GM21529 (cell line): Measurements from ENCODE around the gene SLC17A9.
A peak's percentile ranks its signal among the peaks of the same experiment; 100 is the strongest.

Experiments used
- ATAC-seq: cut with Tn5 transposase; IDR thresholded peaks from one replicate; pipeline ENCODE4 v1.9.1; 2021; ENCODE audit not compliant: unreplicated experiment

SLC17A9 gene

DNA sequence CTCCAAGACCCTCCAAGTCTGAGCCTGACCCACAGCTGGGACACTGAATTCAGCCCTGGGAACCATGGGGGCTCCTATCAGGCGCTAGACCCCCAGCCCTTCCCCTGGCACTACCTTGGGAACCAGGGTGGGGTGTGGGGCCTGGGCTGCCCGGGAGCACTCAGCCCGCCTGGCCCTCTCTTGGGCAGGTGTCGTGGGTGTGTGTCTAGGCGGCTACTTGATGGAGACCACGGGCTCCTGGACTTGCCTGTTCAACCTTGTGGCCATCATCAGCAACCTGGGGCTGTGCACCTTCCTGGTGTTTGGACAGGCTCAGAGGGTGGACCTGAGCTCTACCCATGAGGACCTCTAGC, 14.6 kb downstream of the SLC17A9 start:
- no peak for ATAC-seq

DNA sequence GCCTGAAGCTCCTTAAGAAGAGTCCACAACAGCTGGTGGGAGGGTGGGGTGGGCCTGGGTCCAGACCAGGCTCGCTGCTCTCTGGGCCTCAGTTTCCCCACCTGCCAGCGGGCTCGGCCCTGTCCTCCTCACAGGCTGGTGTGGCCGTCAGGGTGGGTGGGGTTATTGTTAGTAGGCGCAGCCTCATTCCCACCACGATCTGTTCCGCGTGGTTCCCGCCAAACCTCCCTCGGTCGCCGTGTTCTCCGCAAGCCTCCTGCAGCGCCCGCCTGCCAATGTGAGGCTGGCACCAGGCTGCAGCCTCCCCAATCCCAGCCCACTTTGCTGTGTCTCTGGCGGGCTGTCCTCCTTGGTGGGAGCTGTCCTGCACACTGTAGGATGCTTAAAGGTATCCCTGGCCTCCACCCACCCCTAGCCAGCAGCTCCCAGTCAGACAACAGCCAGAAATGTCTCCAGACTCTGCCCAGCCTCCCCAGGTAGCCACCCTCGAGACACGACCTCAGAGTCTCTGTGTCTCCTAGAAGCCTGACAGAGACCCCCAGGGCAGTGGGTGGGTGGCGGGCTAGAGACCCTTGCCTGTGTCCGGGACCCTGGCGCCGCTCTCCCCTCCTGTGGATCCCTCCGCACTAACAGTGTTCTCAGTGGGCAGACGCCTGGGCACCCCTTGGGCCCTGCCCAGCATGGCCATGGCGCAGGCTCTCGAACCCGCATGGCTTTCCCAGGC, 15.3 kb downstream of the SLC17A9 start:
- ATAC-seq: no peak

DNA sequence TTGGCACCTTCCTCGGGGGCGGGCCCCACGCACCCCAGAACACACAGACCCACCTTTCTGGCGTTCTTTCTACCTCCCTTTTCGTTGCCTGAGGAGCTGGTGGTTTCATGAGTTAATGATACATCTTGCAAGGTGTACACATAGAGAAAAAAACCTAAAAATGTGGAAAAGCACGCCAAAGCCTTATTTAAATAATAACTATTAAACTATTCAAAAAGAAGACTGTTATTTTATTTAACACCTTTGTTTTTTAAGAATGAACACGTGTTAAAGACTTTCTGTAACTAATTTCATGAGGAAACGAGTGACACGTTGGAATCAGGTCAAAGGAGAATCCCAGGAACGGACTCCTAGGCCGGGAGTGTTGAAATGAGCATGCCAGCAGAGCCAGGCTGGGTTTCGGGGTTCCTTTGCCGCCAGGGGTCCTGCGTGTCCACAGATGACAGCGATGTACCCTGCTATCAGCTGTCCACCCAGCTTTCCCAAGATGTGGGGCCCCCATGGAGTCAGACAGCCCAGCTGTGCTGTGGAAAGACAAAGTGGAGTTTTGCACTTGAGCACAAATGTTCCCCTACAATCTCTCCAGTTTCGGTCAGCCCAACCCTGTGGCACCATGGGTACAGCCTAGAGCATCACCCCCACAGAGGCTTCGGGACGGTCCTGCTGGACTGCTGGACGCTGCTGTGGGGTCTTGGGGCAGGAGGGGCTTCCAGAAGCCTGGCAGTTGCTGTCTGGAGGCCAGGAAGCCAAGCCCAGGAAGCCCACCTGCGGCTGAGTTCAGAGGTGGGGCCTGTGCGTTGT, 16.1 kb downstream of the SLC17A9 start:
- ATAC-seq: no peak

DNA sequence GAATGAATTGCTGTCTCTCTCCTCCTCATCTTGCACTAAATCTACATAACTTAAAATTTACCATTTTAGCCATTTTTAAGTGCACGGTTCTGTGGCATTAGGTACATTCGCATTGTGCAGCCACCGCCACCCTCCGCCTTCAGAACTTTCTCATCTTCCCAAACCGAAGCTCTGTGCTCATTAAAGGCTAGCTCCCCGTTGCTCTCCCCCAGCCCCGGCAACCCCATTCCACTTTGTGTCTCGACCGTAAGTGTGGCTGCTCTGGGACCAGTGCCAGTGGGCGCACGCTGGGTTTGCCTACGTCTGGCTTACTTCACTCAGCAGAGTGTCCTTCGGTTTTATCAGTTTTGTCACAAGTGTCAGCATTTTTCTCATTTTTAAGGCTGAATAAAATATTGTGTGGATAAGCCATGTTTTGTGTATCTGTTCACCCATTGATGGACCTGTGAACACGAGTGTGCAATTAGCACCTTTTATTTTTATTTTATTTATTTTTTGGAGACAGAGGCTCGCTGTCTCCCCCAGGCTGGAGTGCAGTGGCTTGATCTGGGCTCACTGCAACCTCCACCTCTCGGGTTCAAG, 16.8 kb downstream of the SLC17A9 start:
- no peak for ATAC-seq

DNA sequence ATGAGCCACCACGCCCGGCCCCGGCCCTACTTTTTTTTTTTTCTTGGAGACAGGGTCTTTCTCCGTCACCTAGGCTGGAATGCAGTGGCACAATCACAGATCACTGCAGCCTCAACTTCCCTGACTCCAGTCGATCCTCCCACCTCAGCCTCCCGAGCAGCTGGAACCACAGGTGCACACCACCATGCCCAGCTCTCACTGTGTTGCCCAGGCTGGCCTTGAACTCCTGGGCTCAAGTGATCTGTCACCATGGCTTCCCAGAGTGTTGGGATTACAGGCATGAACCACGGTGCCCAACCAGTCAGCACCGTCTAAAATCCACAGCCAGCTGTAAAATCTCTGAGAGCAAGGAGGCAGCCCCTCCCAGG, 17.4 kb downstream of the SLC17A9 start:
- ATAC-seq: no peak

DNA sequence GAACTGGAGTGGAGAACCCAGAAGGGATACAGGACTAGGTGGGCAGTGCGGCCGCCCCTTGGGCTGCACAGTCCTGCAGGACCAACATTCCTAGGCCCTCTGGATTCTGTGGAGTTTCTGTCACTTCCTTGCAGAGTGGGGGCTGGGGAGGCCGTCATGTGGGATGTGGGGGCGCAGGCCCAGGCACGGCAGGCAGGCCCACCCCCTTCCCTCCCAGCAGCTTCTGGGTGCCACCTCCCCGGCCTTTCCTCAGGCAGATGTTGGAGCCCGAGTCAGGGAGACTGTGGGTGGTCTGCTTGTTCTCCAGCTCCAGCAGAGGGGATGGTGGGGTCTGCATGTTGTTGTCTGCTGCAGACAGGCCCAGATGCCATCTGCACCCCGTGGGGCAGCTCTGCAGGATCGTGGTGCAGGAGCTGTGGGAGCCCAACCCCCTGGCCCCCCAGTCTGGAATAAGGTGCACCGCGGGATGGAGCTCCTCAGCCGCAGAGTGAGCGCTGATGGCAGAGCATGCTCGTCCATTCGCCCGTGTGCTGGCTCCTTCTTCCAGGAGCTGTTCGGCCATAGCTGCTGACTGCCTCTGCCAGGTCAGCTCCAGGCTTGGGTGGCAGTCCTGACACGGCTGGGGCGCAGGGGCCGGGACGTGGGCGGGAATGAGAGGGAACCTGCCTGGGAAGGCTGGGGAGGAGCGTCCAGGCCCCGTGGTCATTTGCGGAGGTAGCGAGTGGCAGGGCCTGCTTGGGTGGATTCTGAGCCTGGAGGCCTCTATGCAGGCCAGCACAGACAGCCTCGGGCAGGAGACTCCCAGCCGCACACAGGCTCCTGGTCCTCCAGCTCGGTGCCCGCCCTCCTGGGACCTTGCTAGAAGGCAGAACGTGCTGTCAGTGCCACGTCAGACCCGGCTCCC, 18.1 kb downstream of the SLC17A9 start:
- no peak for ATAC-seq

DNA sequence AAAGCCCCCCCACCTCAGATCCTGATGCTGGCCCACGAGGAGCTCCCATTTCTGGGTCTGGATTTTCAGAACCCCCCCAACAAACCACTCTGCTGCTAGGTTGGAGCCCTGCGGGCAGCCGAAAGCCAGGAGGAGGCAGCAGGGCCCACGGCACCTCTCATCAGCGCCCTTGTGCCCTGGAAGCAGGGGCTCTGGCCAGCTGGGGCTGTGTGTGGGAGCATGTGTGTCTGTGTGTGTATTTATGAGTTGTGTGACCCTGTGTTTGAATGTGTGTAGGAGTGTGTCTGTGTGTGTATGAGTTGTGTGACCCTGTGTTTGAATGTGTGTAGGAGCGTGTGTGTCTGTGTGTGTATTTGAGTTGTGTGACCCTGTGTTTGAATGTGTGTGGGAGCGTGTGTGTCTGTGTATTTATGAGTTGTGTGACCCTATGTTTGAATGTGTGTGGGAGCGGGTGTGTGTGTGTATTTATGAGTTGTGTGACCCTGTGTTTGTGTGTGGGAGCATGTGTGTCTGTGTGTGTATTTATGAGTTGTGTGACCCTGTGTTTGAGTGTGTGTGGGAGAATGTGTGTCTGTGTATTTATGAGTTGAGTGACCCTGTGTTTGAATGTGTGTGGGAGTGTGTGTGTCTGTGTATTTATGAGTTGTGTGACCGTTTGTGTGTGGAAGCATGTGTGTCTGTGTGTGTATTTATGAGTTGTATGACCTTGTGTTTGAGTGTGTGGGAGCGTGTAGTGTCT, 18.9 kb downstream of the SLC17A9 start:
- ATAC-seq: no peak

DNA sequence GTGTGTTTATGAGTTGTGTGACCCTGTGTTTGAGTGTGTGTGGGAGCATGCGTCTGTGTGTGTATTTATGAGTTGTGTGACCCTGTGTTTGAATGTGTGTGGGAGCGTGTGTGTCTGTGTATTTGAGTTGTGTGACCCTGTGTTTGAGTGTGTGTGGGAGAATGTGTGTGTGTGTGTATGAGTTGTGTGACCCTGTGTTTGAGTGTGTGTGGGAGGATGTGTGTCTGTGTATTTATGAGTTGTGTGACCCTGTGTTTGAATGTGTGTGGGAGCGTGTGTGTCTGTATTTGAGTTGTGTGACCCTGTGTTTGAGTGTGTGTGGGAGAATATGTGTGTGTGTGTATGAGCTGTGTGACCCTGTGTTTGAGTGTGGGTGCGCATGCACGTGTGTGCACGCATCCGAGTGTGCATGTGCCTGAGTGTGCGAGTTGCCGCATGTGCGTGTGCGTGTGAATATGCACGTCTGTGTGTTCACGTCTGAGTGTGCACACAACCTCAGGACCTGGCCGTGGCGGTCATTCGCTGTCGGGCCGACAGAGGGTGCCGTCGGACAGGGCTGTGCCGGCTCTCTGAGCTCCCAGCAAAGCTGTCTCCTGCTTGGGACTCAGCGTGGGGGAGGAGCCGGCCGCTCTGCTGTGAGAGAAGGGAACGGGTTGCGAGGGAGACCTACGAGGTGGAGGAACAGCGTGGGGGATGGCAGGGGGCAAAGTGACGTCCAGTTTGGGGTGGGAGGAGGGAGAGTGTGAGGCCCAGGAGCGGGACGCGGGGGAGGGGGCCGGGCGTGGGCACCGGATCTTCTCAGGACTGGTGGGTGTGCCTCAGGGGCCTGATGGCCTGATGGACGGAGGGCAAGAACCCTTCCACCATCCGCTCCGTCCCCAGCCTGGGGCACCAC, 19.7 kb downstream of the SLC17A9 start:
- ATAC-seq: peak; percentile 81

DNA sequence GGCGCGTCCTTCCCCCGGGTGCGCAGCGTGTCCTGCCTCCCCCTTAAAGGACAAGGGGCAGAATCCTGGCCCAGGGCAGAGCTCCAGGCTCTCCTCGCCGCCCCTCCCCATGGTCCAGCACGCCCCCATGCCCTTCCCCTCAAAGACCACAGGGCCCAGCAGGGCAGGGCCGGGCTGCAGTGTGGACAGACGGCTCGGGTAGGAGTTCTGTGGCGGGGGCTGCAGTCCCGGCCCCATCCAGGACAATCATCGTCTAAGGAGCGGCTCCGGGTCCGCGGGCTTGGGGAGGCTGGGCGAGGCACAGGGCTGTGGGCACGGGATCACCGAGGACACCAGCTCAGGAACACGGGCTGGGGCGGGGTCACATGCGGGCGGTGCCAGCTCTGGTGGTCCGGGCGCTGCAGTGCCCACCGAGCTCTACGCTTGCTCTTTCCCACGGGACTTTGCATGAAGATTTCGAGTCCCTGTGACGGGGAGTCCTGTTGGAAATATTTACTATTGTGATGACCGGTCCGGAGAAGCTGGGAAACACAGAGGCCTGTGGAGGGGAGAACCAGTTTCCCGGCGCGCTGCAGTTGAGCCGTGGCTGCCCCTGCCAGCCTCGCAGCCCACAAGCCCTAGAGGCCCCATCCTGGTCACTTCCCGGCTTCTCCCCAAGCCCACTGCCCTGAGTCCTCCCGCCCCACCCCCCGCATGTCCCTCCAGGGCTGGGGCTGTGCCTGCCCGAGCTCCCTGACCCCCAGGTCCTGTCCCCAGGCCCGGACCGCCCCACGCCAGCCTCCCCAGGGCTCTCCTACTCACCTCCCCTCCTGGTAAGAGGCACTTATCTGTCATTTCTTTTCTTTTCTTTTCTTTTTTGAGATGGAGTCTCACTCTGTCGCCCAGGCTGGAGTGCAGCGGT, 20.6 kb downstream of the SLC17A9 start:
- no peak for ATAC-seq

DNA sequence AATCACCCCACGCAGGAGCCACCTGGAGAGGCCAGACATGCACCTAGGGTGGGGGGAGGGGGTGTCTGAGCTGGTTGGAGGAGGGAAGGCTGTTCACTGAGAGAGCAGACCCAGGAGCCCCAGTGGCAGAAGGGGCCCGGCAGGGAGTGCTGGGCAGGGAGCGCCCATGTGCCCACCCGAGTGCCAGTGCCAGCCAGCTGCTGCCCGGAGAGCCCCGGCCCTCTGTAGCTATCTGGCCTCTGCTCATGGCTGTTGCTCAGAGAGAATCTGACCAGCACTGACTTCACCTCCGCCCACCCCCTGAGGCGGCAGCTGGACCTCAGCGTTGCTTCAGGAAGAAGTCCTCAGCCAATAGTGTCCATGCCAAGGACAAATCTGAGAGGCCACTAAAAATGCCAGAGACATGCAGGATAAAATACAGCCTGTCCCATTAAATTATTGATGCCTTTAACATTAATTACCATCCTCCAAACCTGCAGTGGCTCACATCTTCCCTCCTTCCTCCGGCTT, 22.8 kb downstream of the SLC17A9 start:
- ATAC-seq: no peak

DNA sequence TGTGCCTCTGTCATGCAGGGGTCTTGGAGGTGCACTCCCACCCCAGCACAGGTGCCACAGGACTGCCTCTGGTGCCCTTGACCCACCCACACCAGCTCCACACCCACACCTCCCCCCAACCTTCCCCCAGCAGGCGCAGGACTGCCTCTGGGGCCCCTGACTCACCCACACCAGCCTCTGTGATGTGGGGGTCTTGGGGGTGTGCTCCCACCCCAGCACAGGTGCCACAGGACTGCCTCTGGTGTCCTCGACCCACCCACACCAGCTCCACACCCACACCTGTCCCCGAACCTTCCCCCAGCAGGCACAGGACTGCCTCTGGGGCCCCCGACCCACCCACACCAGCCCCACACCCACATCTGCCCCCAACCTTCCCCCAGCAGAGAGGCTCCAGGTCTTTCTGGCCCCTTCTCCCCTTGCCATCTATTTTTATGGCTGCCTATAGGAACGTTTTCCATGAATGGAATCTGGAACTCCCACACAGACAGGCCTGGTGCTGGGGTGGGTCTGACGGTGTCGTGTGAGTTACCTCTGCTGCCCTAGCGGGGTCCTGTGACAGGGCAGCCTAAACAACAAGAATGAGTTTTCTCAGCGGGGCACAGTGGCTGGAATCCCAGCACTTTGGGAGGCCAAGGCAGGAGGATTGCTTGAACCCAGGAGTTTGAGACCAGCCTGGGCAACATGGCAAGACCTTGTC, 23.5 kb downstream of the SLC17A9 start:
- no peak for ATAC-seq

DNA sequence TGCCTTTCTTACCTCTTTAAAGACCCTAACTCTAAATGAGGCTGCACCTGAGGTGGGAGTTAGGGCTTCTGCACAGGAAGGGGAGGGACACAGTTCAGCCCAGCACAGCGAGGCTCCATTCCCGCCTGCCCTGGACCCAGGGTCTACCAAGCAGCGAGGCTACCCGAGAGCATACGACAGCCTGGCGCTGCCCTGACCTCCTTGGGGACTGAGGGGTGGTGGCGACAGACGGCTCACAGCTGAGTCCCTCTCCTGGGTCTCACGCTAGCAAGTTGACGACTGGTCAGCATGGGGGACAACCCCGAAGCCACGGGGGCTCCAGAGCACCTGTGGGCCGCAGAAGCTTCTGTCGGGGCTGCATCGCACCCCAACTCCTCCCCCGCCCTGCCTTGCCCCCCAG, 24.4 kb downstream of the SLC17A9 start:
- ATAC-seq: no peak

DNA sequence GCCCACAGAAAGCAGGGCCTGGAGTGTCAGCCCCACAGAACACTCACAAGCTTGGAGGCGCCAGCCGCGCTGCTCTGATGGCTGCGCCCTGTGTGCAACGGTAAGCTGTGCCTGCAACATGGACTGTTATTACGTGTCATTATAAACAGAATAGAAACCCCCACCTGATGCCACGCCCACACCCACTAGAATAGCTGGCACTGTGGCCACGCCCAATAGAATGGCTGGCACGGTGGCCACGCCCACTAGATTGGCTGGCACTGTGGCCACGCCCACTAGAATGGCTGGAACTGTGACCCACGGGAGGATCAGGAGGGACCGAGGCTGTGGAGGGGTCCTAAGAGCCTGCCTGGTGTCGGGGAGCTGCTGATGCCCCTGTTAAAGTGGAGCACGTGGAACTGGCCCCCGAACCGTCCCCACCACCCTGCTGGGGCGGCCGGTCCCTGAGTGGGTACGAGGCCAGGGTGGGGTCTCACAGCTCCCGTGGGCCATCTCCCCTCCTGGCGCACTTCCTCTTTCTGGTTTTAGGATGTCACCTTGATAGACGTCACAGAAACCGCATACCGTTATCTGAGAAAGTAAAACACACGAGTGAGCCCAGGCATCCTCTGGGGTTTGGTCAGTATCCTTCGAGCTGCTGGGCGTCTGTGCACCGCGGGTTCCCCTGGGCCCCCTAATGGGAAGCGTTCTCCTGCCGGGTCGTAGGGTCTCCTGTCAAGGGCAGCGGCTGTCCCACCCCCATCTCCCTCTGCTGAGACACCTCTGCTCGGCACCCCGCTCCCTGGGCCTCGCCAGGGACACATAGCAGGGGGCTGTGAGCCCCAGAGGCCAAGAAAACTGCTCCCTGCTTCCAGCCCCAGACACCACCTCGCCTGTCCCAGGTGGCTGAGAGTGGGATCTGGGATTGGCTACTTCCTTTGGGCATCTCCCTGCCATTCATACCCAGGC, 25.4 kb downstream of the SLC17A9 start:
- ATAC-seq: peak; percentile 69

DNA sequence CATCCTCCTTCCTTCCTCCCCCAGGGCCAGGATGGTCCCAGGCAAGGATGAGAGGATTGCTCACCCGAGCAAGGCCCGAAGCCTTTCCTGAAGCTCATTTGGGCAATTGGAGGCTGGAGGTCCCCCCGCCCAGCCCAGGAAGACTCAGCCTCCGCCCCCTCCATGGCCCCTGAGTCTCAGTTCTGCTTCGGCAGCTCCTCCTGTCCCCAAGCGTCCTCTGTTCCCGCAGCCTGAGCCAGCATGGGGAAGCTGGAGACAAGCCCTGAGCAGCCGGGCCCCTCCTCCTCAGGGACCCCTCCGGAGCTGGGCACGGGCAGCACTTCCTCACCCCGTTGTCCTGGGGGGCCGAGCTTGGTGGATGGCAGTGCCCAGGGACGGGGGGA, 26.0 kb downstream of the SLC17A9 start:
- no peak for ATAC-seq

DNA sequence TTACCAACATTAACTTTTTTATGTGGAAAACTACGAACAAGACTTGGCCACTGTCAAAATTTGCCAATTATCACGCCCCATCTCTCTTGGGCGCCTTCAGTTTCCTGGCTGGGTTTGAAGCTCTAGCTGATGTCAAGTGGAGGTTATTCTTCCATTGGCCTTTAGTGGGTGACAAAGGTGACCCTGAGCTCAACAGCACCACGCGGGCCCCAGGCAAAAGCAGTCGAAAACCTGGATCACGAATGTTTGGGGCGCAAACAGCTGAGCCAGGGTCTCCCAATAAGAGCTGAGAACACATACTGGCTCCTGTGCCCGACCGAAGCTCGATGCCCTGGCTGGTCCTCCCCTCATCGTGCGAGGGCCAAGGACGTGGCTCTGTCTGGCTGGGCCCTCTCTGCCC, 26.8 kb downstream of the SLC17A9 start:
- no peak for ATAC-seq

DNA sequence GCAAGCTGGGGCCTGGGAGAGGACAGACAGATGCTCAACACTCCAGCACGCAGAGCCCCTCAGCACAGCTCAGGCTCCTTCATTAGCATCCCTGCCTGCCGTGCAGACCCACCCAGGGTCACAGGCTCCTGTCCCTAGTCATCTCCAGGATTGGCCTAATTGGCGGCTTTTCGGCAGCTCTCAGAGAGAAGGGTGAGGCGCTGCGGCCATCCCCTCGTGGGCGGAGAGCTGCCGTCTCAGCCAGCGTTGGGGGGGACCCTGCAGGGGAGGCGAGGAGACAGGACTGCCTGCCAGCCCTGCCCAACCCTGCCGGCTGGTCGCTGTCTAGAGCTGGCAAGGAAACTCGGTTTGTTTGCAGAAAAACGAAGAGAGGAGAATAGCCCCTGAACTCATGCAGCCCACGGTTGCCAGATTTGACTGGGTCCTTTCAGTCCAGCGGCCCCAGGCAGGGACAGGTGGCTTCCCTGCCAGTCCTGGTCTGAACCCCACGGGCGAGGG, 27.4 kb downstream of the SLC17A9 start:
- ATAC-seq: no peak
